Mammary epithelial cell (primary cell): ENCODE data around the gene SYNE3.

ENCODE experiments used
- CTCF ChIP-seq, 2 donors: IDR thresholded peaks in 1 of 2; conservative IDR thresholded peaks in 1 of 2; 2 replicates each; pipeline ENCODE4 v1.5.1; 2011 to 2012; ENCODE audit warnings: inconsistent platforms in 2 of 2, low read length in 2 of 2, mild to moderate bottlenecking in 2 of 2, control low read depth in 1 of 2, low read depth in 1 of 2; ENCODE audit not compliant: insufficient read depth in 1 of 2; ENCODE audit errors: extremely low read depth in 1 of 2
- EZH2 ChIP-seq: IDR thresholded peaks from 2 replicates; pipeline ENCODE4 v1.6.1; 2012; ENCODE audit warnings: low read length, inconsistent platforms, borderline replicate concordance

DNA sequence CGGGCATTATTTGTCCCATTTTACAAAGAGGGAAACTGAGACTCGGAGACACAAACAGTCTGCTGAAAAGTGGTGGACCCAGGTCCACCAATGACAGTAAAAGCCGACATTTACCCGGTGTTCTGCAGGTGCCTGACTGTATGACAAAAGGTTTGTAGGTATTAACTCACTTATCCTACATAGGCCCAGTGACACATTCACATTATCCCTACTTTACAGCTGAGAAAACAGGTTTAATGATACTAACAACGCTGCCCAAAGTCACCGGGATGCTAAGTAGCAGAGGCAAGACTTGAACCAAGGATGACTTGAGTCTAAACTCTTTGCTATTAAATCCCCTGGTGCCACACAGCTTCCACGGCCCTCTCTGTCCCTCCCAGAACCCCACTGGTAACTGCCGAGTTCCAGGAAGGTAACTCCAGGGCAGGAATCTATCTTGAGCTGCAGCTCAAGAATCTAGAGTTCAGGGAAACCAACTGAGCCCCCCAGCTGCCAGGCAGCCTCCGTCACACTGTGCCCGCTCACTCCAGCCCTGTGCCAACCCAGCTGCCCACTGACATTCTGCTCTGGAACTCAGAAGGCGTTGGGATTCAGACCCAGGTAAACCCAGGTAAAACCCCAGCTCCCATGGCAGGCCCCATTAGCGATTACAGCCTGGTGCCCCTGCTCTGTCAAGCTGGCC, 33.7 kb downstream of the SYNE3 start:
- TF ChIP-seq CTCF (conservative IDR thresholded peaks at IDR 0.05 in 1 of 2, IDR thresholded peaks at IDR 0.05 in 1 of 2; ENCODE audit: extremely low read depth in 1 of 2, insufficient read depth in 1 of 2, low read depth in 1 of 2, low read length in 2 of 2) (no peak), EZH2 (no peak)
